HCT116 (cell line): ENCODE measurements around the gene RPS14. TPM values are rescaled to one million over a fixed set of nuclear protein-coding genes. Genes with fewer than 3 reads are reported as not detected.
"Not testable (repeated sequence)": the region's sequence is repeated elsewhere in the genome, so short reads cannot be mapped to it uniquely, and the experiment has no call there.

Source experiments
- ATAC-seq: fragments of 200-7000 bp; cut with Tn5 transposase; 2 replicates; pipeline ENCODE4 v1.9.1; 2020; ENCODE audit warnings: mild to moderate bottlenecking, moderate library complexity
- BruUV-seq: library from RNA; stranded (reverse); fragments of 400-500 nt; replicated peaks from 2 replicates; lab custom pipeline; 2021; lab: Mats Ljungman, UMichigan
- CTCF ChIA-PET: fragments of 300-600 bp; sonication (Branson Sonifier 250); formaldehyde crosslinking; loops from one replicate; lab custom pipeline; 2021; ENCODE audit warnings: antibody characterized with exemption; lab: Charles Lee
- POLR2A ChIA-PET: fragments of 300-600, 350-600 bp; sonication (Branson Sonifier 250); formaldehyde crosslinking; loops from one replicate; lab custom pipeline; 2021; ENCODE audit warnings: antibody characterized with exemption; lab: Charles Lee
- RAD21 ChIA-PET, 2 experiments: fragments of 300-600 bp; sonication (Branson Sonifier 250); formaldehyde crosslinking; loops; one replicate each; lab custom pipeline; 2023; ENCODE audit warnings: low total read pairs in 2 of 2; ENCODE audit not compliant: uncharacterized antibody in 2 of 2, unreplicated experiment in 2 of 2, low non-redundant PET in 1 of 2; lab: Charles Lee
- DNase-seq: peaks from one replicate; pipeline ENCODE4 v3.0.0-alpha.2; 2010; ENCODE audit warnings: low read depth, low spot score
- H2AFZ ChIP-seq: fragments of 200-600 bp; shearing (Covaris generic), sonication (generic); 2 replicates; pipeline ENCODE4 v1.6.1; 2017; ENCODE audit warnings: low read depth, mixed run types, mixed read lengths, antibody characterized with exemption, low read length; ENCODE audit not compliant: poor library complexity, severe bottlenecking
- H3K27ac ChIP-seq: 2 replicates; pipeline ENCODE4 v1.5.1; 2012; ENCODE audit warnings: low read depth, low read length
- H3K27me3 ChIP-seq: fragments of 200-600 bp; sonication (generic); 2 replicates; pipeline ENCODE4 v1.6.1; 2016; ENCODE audit warnings: mixed run types, low read length, mixed read lengths; ENCODE audit not compliant: insufficient read depth
- H3K36me3 ChIP-seq, 2 experiments: fragments of 200-500 bp in 1 of 2; fragments of 200-600 bp in 1 of 2; sonication (Bioruptor generic) in 1 of 2; sonication (generic) in 1 of 2; 2 replicates each; pipeline versions ENCODE4 v1.5.1 to v1.6.1; 2014 to 2016; ENCODE audit warnings: low read length in 2 of 2, inconsistent platforms in 1 of 2, mixed read lengths in 1 of 2, mixed run types in 1 of 2; ENCODE audit not compliant: insufficient read depth in 2 of 2, control insufficient read depth in 1 of 2
- H3K4me1 ChIP-seq, 2 experiments: fragments of 200-600 bp in 1 of 2; sonication (generic) in 1 of 2; 2 replicates each; pipeline versions ENCODE4 v1.5.1 to v1.6.1; 2012 to 2017; ENCODE audit warnings: low read length in 2 of 2, inconsistent platforms in 1 of 2, mild to moderate bottlenecking in 1 of 2, mixed read lengths in 1 of 2, mixed run types in 1 of 2, moderate library complexity in 1 of 2; ENCODE audit not compliant: insufficient read depth in 2 of 2, control insufficient read depth in 1 of 2
- H3K4me2 ChIP-seq: fragments of 200-600 bp; sonication (generic); 2 replicates; pipeline ENCODE4 v1.6.1; 2017; ENCODE audit warnings: mixed run types, low read length, mixed read lengths
- H3K4me3 ChIP-seq, 2 experiments: fragments of 200-600 bp in 1 of 2; sonication (generic) in 1 of 2; replicated peaks in 1 of 2; 2 replicates each; pipeline ENCODE4 v1.5.1; 2011 to 2016; ENCODE audit warnings: low read length in 2 of 2, control low read depth in 1 of 2, low read depth in 1 of 2, mild to moderate bottlenecking in 1 of 2, mixed read lengths in 1 of 2, mixed run types in 1 of 2
- H3K79me2 ChIP-seq: fragments of 200-600 bp; sonication (generic); 2 replicates; pipeline ENCODE4 v1.6.1; 2017; ENCODE audit warnings: mild to moderate bottlenecking, mixed run types, low read length, moderate library complexity, mixed read lengths; ENCODE audit not compliant: insufficient read depth
- H3K9ac ChIP-seq: fragments of 200-600 bp; sonication (generic); 2 replicates; pipeline ENCODE4 v1.6.1; 2016; ENCODE audit warnings: low read length, mixed read lengths
- H3K9me2 ChIP-seq: fragments of 200-600 bp; sonication (generic), shearing (Covaris generic); 2 replicates; pipeline ENCODE4 v1.6.1; 2017; ENCODE audit warnings: mixed run types, mild to moderate bottlenecking, moderate library complexity; ENCODE audit not compliant: insufficient read depth
- H3K9me3 ChIP-seq, 2 experiments: fragments of 200-500 bp in 1 of 2; fragments of 200-600 bp in 1 of 2; sonication (Bioruptor generic) in 1 of 2; sonication (generic) in 1 of 2; 2 replicates each; pipeline ENCODE4 v1.6.1; 2014 to 2017; ENCODE audit warnings: low read length in 2 of 2, mixed read lengths in 2 of 2, inconsistent platforms in 1 of 2, low read depth in 1 of 2, mild to moderate bottlenecking in 1 of 2, mixed run types in 1 of 2, moderate library complexity in 1 of 2; ENCODE audit not compliant: control insufficient read depth in 1 of 2, insufficient read depth in 1 of 2
- H4K20me1 ChIP-seq: fragments of 200-600 bp; sonication (generic), shearing (Covaris generic); 2 replicates; pipeline ENCODE4 v1.6.1; 2017; ENCODE audit warnings: mixed run types, mild to moderate bottlenecking, moderate library complexity; ENCODE audit not compliant: insufficient read depth
- CBX3 ChIP-seq: IDR thresholded peaks from 2 replicates; pipeline ENCODE4 v1.6.1; 2012; ENCODE audit warnings: low read depth
- CEBPB ChIP-seq: IDR thresholded peaks from 2 replicates; pipeline ENCODE4 v1.6.1; 2012; ENCODE audit warnings: low read depth
- EGR1 ChIP-seq: IDR thresholded peaks from 2 replicates; pipeline ENCODE4 v1.6.1; 2012; ENCODE audit warnings: low read depth
- ELF1 ChIP-seq: IDR thresholded peaks from 2 replicates; pipeline ENCODE4 v1.6.1; 2012; ENCODE audit warnings: low read depth, borderline replicate concordance
- EZH2phosphoT487 ChIP-seq: fragments of 200-600 bp; IDR thresholded peaks from 2 replicates; pipeline ENCODE4 v1.6.1; 2018; ENCODE audit warnings: antibody characterized with exemption, borderline replicate concordance
- FOSL1 ChIP-seq: IDR thresholded peaks from 2 replicates; pipeline ENCODE4 v1.6.1; 2012; ENCODE audit warnings: low read depth
- JUND ChIP-seq: IDR thresholded peaks from 2 replicates; pipeline ENCODE4 v1.6.1; 2012
- POLR2A ChIP-seq: IDR thresholded peaks from 2 replicates; pipeline ENCODE4 v1.7.0; 2011; ENCODE audit warnings: borderline replicate concordance; ENCODE audit not compliant: insufficient read depth, insufficient read length; ENCODE audit errors: extremely low read depth
- SIN3A ChIP-seq: IDR thresholded peaks from 2 replicates; pipeline ENCODE4 v1.6.1; 2012; ENCODE audit warnings: low read depth
- SRF ChIP-seq: IDR thresholded peaks from 2 replicates; pipeline ENCODE4 v1.6.1; 2012; ENCODE audit warnings: low read depth
- TCF7L2 ChIP-seq: IDR thresholded peaks from 2 replicates; pipeline ENCODE4 v1.7.0; 2011; ENCODE audit warnings: borderline replicate concordance, inconsistent platforms; ENCODE audit not compliant: insufficient read depth, insufficient read length; ENCODE audit errors: extremely low read depth
- YY1 ChIP-seq: IDR thresholded peaks from 2 replicates; pipeline ENCODE4 v1.6.1; 2011; ENCODE audit warnings: low read length, low read depth, moderate library complexity, mild to moderate bottlenecking; ENCODE audit not compliant: insufficient replicate concordance; ENCODE audit errors: extremely low read depth
- ZFX ChIP-seq: fragments of 450-650 bp; IDR thresholded peaks from 2 replicates; pipeline ENCODE4 v1.6.1; 2017
- intact Hi-C: fragments of 100-400 bp; cut with micrococcal nuclease; formaldehyde crosslinking; loops from 2 replicates; pipeline ENCODE4 v1.10.0; 2022
- total RNA-seq: library from RNA; stranded (reverse); gene quantifications from one replicate; pipeline ENCODE4 v1.2.1, GENCODE V29; 2021; ENCODE audit not compliant: unreplicated experiment
- TF ChIP-seq, protein P1 (sequence below): IDR thresholded peaks from 2 replicates; pipeline ENCODE4 v1.6.1; 2012; ENCODE audit warnings: low read depth
- TF ChIP-seq, protein P2 (sequence below): IDR thresholded peaks from 2 replicates; pipeline ENCODE4 v1.6.1; 2012

The RPS14 gene
- total RNA-seq, 1 experiment from 2014 or later = 2,557 TPM

GRCh38 chr5:150481708-150481965 is 32.1 kb upstream of the RPS14 start (continued):
- TF ChIP-seq, protein P1, sequence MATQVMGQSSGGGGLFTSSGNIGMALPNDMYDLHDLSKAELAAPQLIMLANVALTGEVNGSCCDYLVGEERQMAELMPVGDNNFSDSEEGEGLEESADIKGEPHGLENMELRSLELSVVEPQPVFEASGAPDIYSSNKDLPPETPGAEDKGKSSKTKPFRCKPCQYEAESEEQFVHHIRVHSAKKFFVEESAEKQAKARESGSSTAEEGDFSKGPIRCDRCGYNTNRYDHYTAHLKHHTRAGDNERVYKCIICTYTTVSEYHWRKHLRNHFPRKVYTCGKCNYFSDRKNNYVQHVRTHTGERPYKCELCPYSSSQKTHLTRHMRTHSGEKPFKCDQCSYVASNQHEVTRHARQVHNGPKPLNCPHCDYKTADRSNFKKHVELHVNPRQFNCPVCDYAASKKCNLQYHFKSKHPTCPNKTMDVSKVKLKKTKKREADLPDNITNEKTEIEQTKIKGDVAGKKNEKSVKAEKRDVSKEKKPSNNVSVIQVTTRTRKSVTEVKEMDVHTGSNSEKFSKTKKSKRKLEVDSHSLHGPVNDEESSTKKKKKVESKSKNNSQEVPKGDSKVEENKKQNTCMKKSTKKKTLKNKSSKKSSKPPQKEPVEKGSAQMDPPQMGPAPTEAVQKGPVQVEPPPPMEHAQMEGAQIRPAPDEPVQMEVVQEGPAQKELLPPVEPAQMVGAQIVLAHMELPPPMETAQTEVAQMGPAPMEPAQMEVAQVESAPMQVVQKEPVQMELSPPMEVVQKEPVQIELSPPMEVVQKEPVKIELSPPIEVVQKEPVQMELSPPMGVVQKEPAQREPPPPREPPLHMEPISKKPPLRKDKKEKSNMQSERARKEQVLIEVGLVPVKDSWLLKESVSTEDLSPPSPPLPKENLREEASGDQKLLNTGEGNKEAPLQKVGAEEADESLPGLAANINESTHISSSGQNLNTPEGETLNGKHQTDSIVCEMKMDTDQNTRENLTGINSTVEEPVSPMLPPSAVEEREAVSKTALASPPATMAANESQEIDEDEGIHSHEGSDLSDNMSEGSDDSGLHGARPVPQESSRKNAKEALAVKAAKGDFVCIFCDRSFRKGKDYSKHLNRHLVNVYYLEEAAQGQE = no peak

DNA sequence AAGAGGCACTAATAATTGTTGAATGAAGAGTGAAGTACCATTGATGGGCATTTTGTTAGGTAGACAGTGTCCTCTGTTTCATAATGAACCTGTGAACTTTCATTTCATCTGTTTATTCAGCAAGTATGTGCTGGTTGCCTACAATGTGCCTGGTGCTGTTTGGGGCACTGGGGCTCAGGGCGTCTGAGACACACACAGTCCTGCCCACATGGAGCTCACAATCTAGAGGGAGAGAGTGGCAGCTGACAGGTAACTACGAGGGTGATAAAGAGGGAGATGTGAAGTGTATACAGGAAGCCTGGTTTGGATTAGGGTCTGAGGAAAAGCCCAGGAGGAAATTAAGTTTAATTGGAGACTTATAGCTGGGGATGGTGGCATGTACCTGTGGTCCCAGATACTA is 29.9 kb upstream of the RPS14 start:
- RAD21 ChIA-PET = no interaction called here

GRCh38 chr5:150476568-150476967 is 27.0 kb upstream of the RPS14 start:
- H3K79me2 ChIP-seq, ATAC-seq, POLR2A ChIA-PET, intact Hi-C loops, H4K20me1 ChIP-seq, H2AFZ ChIP-seq, H3K27me3 ChIP-seq, H3K9ac ChIP-seq, RAD21 ChIA-PET, CTCF ChIA-PET, DNase-seq, H3K9me2 ChIP-seq, H3K36me3 ChIP-seq, H3K9me3 ChIP-seq, H3K27ac ChIP-seq, BruUV-seq, H3K4me2 ChIP-seq, H3K4me3 ChIP-seq: not testable (repeated sequence)
- peaks cover 14 to 40% of the 10 kb centered on the region in 2 experiments for H3K4me1 ChIP-seq

More for the DNA sequence above, 29.9 kb upstream of the RPS14 start:
- H3K4me2 ChIP-seq = no peak overlapping the region
- peaks cover 0 to 20% of the 10 kb centered on the region in 2 experiments; a peak in 2 of 4 replicates for H3K4me1 ChIP-seq
- CTCF ChIA-PET = no interaction called here
- BruUV-seq = no TSS peak
- intact Hi-C loops = no loop called here
- H3K27me3 ChIP-seq = no peaks in the 10 kb centered on the region
- DNase-seq = no peak
- H3K36me3 ChIP-seq = no peaks in the 10 kb centered on the region
- no peaks in the 10 kb centered on the region for H3K79me2 ChIP-seq
- no peak overlapping the region for H3K9ac ChIP-seq
- no peaks in the 10 kb centered on the region for H4K20me1 ChIP-seq
- ATAC-seq = no peak
- H2AFZ ChIP-seq = no peak overlapping the region
- no peak overlapping the region for H3K27ac ChIP-seq
- H3K9me2 ChIP-seq = no peaks in the 10 kb centered on the region
- no peaks in the 10 kb centered on the region for H3K9me3 ChIP-seq
- TF ChIP-seq SRF (no peak), SIN3A (no peak), YY1 (no peak), CBX3 (no peak), CEBPB (no peak), ZFX (no peak), EGR1 (no peak), ELF1 (no peak), TCF7L2 (no peak), POLR2A (no peak), EZH2phosphoT487 (no peak), FOSL1 (no peak), JUND (no peak)
- TF ChIP-seq, protein P1 = no peak
- TF ChIP-seq, protein P2, sequence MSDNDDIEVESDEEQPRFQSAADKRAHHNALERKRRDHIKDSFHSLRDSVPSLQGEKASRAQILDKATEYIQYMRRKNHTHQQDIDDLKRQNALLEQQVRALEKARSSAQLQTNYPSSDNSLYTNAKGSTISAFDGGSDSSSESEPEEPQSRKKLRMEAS = no peak
- POLR2A ChIA-PET = no interaction called here
- no peak overlapping the region for H3K4me3 ChIP-seq
